Dermis microvascular lymphatic vessel endothelial cell (primary cell): ENCODE data around the gene PPME1. TPM values are rescaled to one million over a fixed set of nuclear protein-coding genes. Genes with fewer than 3 reads are reported as not detected.

Experiments used
- DNase-seq, 2 donors: peaks; one replicate each; pipeline versions ENCODE4 v3.0.0 to v3.0.0-alpha.2; 2010; ENCODE audit warnings: low read depth in 2 of 2
- total RNA-seq: library from RNA; depleted of rRNA; stranded (reverse); fragments of >200 nt; gene quantifications from 2 replicates; pipeline ENCODE4 v1.2.1, GENCODE V29; 2014

PPME1 gene
- total RNA-seq, 1 donor from 2014 or later: 21.3 TPM

- DNase-seq: no peak
These were observed 13.9 kb upstream of the PPME1 start for GRCh38 chr11:74157169-74157568.

- DNase-seq: no peak
These were observed 11.4 kb upstream of the PPME1 start for GRCh38 chr11:74159642-74160041.

GRCh38 chr11:74162681-74163467, 8.2 kb upstream of the PPME1 start:
- no peak for DNase-seq

DNA sequence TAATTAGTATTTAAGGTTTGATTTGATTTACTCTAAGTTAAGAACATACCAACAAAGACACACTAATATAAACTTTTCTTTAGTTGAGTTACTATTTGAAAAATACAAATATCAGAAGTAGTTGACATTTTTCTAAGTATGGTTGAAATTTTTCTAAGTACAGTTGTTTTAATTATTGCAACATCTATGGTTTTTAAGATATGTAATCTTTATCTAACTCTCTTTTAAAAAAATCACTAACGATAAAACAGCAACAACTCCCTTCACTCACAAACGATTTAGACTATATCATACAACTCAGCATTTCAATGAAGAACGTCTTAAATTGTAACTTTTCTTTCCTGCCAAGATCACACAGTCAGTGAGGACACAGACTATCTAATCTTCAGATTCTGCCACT, 2.3 kb upstream of the PPME1 start:
- DNase-seq: no peak

DNA sequence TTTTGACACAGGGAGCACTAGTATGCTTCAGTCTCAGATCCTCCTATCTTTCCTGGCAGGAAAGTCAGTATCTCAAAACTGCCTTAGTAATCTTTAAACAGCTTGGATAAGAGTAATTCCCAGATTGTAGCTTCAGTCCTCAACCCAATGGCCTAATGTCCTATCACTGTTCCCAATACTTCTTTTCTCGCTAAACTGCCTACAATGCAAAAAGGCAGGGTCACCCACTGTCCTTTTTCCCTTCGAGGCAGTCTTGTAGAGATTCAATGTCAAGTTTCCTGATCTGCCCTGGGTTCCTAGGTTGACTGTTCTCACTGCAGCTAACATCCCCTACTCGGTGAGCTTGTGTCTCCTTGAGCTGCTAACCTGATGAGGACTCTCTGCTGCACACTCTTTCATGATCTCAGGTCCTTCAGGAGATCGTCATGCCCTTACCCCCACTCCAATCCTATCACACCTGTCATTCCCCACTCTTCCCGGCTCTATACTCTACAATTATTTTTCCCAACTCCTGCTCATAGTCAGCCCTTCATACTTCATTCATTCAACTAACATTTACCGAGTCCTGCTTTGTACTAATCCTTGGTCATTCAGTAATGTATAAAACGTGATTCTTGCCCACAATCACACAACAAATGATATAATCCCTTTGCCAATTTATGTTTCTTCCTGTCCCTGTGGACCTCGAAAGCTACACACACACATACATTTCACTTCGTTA, 1.2 kb upstream of the PPME1 start:
- peak in 1 of 2 donors; percentile 14 for DNase-seq

GRCh38 chr11:74171630-74171968, 510 bp downstream of the PPME1 start:
- no peak for DNase-seq

DNA sequence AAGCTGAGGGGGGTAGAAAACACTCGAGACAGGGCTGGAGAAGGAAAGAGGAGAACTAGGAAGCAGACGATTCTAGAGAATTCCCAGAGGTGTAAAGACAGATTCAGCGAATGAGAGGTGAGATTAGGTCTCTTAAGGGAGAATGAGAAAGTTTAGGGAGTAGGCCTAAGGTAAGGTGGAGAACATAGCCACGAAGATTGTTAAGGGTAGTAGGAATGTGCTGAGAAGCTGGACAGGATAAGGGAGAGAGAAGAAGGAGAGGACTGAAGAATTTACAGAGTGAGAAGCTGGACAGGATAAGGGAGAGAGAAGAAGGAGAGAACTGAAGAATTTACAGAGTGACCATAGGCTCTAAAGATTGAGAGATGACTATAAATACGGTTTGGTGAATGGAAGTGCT, 908 bp downstream of the PPME1 start:
- peak in 1 of 2 donors; percentile 1 for DNase-seq

DNA sequence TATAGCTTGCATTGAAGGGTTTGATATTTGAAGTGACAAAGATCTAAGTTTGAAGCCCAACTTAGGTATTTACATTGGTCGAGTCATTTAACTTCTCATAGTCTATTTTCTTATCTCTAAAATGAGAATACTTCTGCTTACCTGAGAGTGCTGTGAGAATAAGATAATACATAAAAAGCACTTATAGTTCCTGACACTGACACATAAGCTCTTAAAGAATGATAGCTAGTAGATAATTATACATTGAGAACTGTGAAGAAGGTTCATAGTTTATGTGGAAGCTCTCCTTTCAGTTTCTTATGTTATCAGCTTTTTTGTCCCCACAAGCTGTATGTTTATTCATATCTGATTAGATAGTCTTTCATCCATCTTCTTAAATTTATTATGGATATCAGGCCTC, 4.8 kb downstream of the PPME1 start:
- no peak for DNase-seq

DNA sequence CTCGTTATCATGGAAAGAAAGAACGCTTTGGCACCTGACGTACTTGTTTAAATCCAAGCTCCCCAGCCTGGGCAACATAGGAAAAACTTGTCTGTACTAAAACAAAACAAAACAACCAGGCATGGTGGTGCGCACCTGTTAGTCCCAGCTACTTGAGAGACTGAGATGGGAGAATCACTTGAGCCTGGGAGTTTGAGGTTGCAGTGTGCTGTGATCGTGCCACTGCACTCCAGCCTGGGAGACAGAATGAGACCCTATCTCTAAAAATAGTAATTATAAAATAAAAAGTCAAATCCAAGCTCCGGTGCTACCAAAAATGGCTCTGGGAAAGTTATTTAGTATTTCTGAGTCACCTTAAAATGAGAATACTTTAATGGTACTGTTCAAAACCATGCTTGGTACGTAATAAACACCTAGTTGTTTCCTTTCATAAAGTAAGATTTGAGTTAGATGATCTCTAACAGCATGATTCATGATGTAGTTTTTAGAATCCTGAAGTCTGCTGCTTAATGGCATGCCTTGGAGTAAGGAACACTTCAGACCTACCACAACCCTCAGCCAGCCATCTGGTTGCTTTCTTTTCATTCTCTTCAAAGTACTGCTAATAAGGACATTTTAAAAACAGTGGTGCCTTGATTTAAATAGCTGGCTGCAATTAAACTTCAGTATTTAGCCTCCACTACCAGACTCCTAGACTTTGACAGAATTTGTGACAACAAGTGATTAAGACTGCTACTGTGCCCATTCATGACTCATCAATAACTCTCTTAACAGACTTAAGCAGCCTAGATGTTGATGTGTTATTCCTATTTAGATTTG, 8.4 kb downstream of the PPME1 start:
- DNase-seq: peak in 1 of 2 donors; percentile 27

DNA sequence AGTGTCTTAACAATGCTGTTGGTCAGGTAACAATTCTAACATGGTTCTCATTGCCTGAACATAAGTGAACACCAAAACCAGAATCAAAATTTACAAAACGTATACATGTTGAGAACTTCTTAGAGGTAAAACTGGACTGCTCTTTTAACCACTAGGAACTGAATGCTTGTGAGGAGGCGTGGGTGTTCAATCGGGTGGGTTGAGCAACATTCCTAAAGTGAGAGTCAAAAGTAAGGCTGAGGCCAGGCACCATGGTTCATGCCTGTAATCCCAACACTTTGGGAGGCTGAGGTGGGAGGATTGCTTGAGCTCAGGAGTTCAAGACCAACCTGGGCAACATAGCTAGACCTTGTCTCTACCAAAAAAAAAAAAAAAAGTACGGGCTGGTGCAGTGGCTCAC, 11.5 kb downstream of the PPME1 start:
- DNase-seq: no peak

- DNase-seq: no peak
These were observed 14.2 kb downstream of the PPME1 start for GRCh38 chr11:74185285-74185684.

DNA sequence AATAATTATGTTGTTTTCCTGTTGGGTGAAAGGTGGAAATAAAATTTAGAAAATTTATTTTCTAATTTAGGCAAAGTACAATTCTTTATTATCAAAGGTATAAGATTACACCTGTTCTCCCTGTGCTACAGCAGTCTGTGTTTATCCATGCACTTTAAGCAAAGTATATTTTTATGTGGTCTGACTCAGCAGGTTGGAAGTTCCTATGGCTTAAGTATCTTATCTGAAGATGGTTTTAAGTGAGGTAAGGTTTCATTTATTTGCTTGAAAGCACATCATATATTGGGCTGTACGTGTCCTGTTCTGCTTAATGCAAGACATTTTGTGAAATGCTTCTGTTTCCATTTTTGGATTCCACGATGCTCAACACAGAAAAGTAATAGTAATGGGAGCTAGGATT, 14.6 kb downstream of the PPME1 start:
- no peak for DNase-seq

- peak in 1 of 2 donors; percentile 32 for DNase-seq
These were observed 24.7 kb downstream of the PPME1 start for GRCh38 chr11:74195828-74196227.

DNA sequence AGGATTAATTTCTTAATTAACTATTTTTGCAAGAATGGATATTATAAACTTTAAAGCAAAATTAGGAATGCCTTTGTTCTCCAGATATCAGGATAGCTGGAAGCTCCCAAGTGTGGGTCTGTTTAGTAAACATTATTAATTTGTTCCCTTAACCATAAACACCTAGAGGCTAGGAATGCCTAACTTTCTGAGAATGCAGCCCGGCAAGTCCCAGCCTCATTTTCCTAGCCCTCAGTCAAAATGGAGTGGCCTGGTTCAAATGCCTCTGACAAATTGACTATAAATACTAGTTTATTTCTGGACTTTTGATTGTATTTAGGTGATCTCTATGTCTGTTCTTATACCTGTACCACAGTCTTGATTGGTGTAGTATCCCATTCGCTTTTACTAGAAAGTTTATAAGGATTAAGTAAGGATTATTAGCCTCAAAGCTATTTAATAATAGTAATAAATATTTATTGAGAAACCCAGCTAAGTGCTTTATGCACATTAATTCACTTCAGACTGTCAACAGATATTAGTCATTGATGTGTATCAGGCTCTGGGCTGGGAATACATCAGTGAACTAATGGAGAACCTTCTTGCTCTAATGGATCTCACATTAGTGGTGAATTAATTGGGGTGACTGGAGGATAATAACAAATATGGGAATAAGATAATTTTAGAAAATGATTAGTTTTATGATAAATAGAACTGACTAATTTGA, 25.8 kb downstream of the PPME1 start:
- DNase-seq: no peak

DNA sequence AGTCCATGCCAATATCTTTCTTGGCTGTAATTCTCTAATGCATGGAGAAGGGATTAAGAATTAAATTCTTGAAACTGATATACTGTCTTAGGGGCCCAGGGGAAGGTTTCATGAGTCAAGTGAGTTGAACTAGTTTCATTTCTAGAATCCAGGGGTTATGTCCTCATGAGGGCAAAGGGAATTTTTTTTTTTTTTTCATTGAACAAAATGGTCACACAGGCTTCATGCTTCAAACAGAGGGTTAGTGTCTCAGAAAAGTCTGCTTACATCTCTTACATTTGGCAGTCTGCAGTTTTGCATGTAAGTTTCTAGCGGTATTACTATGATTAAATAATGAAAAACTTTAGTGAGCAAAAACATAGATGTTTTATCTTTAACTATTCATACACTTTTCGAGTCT, 32.9 kb downstream of the PPME1 start:
- DNase-seq: no peak

DNA sequence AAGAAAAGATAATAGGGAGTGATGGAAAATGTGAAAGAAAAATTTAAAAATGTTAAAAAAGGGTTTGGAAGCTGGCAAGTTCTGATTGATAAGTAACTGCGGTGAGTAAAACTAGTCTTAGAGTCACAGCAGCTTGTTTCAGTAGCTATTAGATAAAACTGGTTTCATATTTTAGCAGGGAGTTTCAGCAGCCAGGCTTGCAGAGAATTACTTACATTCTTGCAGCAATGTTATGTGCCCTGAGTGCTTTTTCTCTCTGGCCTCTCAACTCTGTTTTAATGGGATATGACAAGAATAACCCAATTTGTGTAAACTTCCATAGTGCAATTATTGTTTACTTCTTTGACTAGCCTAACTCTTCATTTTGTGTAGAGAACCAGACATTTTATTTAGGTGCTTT, 33.6 kb downstream of the PPME1 start:
- no peak for DNase-seq

DNA sequence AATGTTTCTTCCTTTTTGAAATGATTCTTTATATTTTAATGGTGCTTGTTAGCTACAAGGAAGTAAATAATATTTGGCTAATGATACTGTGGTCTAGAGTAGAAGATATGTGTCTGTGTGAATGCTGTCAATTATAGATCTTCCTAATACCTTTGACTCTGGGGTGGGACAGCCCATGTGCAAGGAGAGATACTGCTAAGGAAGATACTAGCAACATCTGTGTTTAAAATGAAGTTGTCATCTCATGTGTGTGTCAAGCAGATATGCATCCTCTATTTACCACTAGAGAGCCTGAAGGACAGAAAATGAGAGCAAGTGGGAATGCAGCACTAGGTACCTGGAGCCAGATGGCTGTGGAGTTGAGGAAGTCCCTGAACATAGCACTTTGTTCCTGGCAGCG, 34.1 kb downstream of the PPME1 start:
- no peak for DNase-seq

DNA sequence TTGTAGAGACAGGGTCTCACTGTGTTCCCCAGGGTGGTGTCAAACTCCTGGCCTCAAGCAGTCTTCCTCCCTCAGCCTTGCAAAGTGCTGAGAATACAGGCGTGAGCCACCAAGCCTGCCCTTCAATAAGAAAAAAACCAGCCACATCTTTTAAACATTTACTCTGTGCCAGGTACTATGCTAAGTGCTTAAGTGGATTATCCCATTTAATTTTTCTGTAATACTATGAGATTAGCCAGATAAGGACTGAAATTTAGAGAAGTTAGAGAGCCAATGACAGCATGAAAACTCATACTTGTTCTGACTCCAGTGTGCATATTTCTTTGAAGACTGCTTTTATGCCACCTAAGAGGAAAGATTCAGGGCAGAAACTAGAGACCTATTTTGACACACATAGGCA, 35.7 kb downstream of the PPME1 start:
- DNase-seq: no peak

DNA sequence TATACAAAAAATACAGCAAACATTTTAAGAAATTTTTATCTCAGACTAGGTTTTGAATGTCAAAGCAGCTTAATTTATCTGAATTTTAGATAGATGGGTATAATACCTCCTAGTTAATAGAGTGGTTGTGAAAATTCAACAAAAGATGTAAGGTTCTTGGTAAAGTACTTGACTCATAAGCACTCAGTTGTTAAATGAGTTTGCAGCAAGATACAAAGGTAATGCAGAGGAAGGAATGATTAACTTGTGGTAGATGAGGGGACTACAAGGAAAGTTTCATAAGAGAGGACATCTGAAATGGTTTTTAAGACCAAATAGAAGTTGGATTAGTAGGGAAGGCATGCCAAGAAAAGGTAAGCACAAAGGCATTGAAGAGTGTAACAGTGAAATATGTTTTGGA, 37.4 kb downstream of the PPME1 start:
- no peak for DNase-seq

DNA sequence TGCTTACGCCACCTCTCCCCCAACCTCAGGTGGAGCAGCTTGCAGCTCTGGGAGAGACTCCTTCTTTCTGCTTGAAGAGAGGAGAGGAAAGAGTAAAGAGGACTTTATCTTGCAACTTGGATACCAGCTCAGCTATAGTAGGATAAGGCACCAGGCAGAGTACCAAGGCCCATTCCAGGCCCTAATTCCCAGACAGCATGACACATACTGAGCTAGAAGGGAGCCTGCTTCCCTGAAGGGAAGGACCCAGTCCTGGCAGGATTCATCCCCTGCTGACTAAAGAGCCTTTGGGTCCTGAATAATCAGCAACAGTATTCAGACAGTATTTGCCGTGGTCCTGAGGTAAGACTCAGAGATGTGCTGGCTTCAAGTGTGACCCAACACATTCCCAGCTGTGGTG, 41.4 kb downstream of the PPME1 start:
- no peak for DNase-seq

DNA sequence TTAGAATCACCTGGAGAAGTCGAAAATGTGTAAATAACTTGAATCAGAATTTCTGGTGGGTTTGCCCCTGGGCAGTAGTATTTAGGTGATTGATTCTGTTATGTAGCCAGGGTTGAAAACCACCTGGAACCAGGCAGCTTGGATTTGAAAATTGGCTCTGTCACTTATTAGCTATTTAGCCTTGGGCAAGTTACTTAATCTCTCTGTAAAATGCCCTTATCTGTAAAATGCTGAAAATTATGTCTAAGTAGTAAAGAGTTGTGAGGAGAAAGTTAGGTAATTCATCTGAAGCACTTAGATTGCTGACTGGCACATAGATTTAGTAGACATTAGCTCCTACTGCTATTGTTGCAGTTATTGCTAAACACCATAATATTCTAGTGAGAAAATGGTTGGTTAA, 49.3 kb downstream of the PPME1 start:
- DNase-seq: no peak

DNA sequence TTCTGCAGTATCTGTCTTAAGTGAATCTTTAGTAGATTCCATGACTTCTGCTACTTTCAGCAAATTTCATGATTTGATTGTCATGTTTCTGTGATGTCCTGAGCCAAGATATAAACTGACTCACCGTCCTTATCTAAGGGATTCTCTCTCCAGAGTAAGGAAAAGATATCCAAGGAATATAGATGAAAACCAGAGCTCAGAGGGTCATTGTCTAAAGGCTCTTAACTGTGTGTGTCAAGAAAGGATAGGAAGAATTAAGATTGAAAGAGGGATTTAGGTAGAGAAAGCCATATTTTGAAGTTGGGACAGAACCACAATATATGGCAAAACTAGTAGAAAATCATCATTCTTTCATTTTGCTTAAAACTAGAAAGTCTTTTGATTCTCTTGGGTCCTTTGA, 50.7 kb downstream of the PPME1 start:
- no peak for DNase-seq
